GM12878 (cell line): ENCODE results near the gene ESR2. TPM values are rescaled to one million over a fixed set of nuclear protein-coding genes. Genes with fewer than 3 reads are reported as not detected.
"Not testable (repeated sequence)": the region's sequence is repeated elsewhere in the genome, so short reads cannot be mapped to it uniquely, and the experiment has no call there.

Source experiments
- ATAC-seq: fragments of 200-7000 bp; cut with Tn5 transposase; 3 replicates; pipeline ENCODE4 v1.9.1; 2020; ENCODE audit warnings: mild to moderate bottlenecking, moderate library complexity
- BruUV-seq: library from RNA; stranded (reverse); fragments of 400-500 nt; replicated peaks from 2 replicates; lab custom pipeline; 2021; lab: Mats Ljungman, UMichigan
- CTCF ChIA-PET: fragments of 300-600 bp; sonication (Branson Sonifier 250); formaldehyde crosslinking; extraction: SDS; loops from one replicate; lab custom pipeline; 2021; ENCODE audit warnings: inconsistent platforms; lab: Yijun Ruan, JAX
- POLR2A ChIA-PET: fragments of 350-600 bp; formaldehyde crosslinking; extraction: SDS; loops from one replicate; lab custom pipeline; 2021; ENCODE audit warnings: inconsistent platforms; lab: Charles Lee
- RAD21 ChIA-PET: fragments of 300-600 bp; sonication (Branson Sonifier 250); formaldehyde crosslinking; loops from one replicate; lab custom pipeline; 2023; ENCODE audit warnings: antibody characterized with exemption; ENCODE audit not compliant: unreplicated experiment; lab: Charles Lee
- SMC1A ChIA-PET: fragments of 300-600 bp; sonication (Branson Sonifier 250); formaldehyde crosslinking; loops from one replicate; lab custom pipeline; 2023; ENCODE audit not compliant: unreplicated experiment, uncharacterized antibody; lab: Charles Lee
- DNase-seq: peaks from one replicate; pipeline ENCODE4 v3.0.0-alpha.2; 2011; ENCODE audit warnings: low read depth, low spot score
- FAIRE-seq: peaks from 3 replicates; lab custom pipeline; 2011; peaks lifted over from hg19 to GRCh38; lab: Jason Lieb, UNC
- H2AFZ ChIP-seq: 2 replicates; pipeline ENCODE4 v1.6.0; 2011; ENCODE audit warnings: low read depth, low read length, control low read depth; ENCODE audit not compliant: control insufficient read depth
- H3K27ac ChIP-seq: 2 replicates; pipeline ENCODE4 v1.5.1; 2011; ENCODE audit warnings: control low read depth; ENCODE audit not compliant: control insufficient read depth, insufficient read depth
- H3K27me3 ChIP-seq, 2 experiments: replicated peaks in 1 of 2; 2 replicates each; pipeline versions ENCODE4 v1.6.0 to v1.6.1; 2011; ENCODE audit warnings: low read length in 1 of 2; ENCODE audit not compliant: control insufficient read depth in 2 of 2, insufficient read depth in 2 of 2
- H3K36me3 ChIP-seq, 2 experiments: 2 replicates each; pipeline ENCODE4 v1.5.1; 2011; ENCODE audit warnings: low read length in 1 of 2; ENCODE audit not compliant: control insufficient read depth in 2 of 2, insufficient read depth in 2 of 2
- H3K4me1 ChIP-seq: 2 replicates; pipeline ENCODE4 v1.6.1; 2011; ENCODE audit warnings: mild to moderate bottlenecking, low read length, moderate library complexity, mixed read lengths; ENCODE audit not compliant: control insufficient read depth, insufficient read depth
- H3K4me2 ChIP-seq: 2 replicates; pipeline ENCODE4 v1.6.0; 2011; ENCODE audit warnings: control low read depth; ENCODE audit not compliant: control insufficient read depth, insufficient read depth
- H3K4me3 ChIP-seq: fragments of 200-600 bp; sonication (generic); 2 replicates; pipeline ENCODE4 v1.5.1; 2016
- H3K79me2 ChIP-seq: 2 replicates; pipeline ENCODE4 v1.6.0; 2011; ENCODE audit warnings: low read length; ENCODE audit not compliant: control insufficient read depth, insufficient read depth
- H3K9ac ChIP-seq: 2 replicates; pipeline ENCODE4 v1.8.0; 2011; ENCODE audit warnings: low read length, control low read depth, mixed read lengths; ENCODE audit not compliant: control insufficient read depth, insufficient read depth
- H3K9me3 ChIP-seq: replicated peaks from 3 replicates; pipeline ENCODE4 v1.5.1; 2011; ENCODE audit warnings: mild to moderate bottlenecking, low read length; ENCODE audit not compliant: control insufficient read depth, insufficient read depth
- H4K20me1 ChIP-seq: 2 replicates; pipeline ENCODE4 v1.6.0; 2011; ENCODE audit not compliant: control insufficient read depth, insufficient read depth
- ATF3 ChIP-seq: IDR thresholded peaks from 2 replicates; pipeline ENCODE4 v1.6.1; 2011; ENCODE audit warnings: low read depth, mild to moderate bottlenecking, low read length, moderate library complexity, borderline replicate concordance; ENCODE audit errors: extremely low read depth
- LARP7 ChIP-seq: fragments of 450-650 bp; IDR thresholded peaks from 2 replicates; pipeline ENCODE4 v1.6.1; 2017; ENCODE audit warnings: mild to moderate bottlenecking
- PAX8 ChIP-seq: fragments of 450-650 bp; IDR thresholded peaks from 2 replicates; pipeline ENCODE4 v1.6.1; 2017; ENCODE audit warnings: mild to moderate bottlenecking, moderate library complexity
- RUNX3 ChIP-seq: IDR thresholded peaks from 2 replicates; pipeline ENCODE4 v1.6.1; 2012; ENCODE audit warnings: low read length, inconsistent platforms
- STAT1 ChIP-seq: fragments of 450-650 bp; conservative IDR thresholded peaks from 2 replicates; pipeline ENCODE4 v1.6.1; 2014; ENCODE audit warnings: antibody characterized with exemption, mild to moderate bottlenecking
- SUPT20H ChIP-seq: IDR thresholded peaks from 2 replicates; pipeline ENCODE4 v1.6.1; 2011; ENCODE audit warnings: low read depth, mild to moderate bottlenecking, low read length, moderate library complexity, borderline replicate concordance; ENCODE audit not compliant: control insufficient read depth
- WGBS: methylation state at CpG from one replicate; pipeline ENCODE4 v1.1.6; 2016; ENCODE audit warnings: low lambda C conversion rate; ENCODE audit not compliant: insufficient replicate concordance, insufficient coverage; ENCODE audit errors: missing lambda C conversion rate; 5-methylcytosine and 5-hydroxymethylcytosine counted together
- in situ Hi-C: fragments of 300-500 bp; cut with MboI; formaldehyde crosslinking; loops from 9 replicates; pipeline ENCODE4 v1.14.3; 2018; ENCODE audit warnings: mixed read lengths
- intact Hi-C: fragments of 100-400 bp; cut with micrococcal nuclease; formaldehyde crosslinking; loops from one replicate; pipeline ENCODE4 v1.14.2; 2022; ENCODE audit not compliant: unreplicated experiment
- polyA plus RNA-seq, 11 experiments: library from polyadenylated mRNA; depleted of rRNA in 4 of 11; unstranded in 6 of 11; stranded (reverse) in 5 of 11; fragments of >200 nt; fragmentation: Nextera tagmentation in 4 of 11; fragmentation: Illumina TruSeq in 1 of 11; extraction: Ambion mirVana in 4 of 11; extraction: Trizol in 1 of 11; gene quantifications; 1 replicate in 1 of 11; 2 replicates in 10 of 11; pipeline versions ENCODE4 v1.2.1 to v1.2.3, GENCODE V29; 2011 to 2016; ENCODE audit warnings: inconsistent platforms in 2 of 11, missing spikeins in 2 of 11, low read depth in 1 of 11
- total RNA-seq, 4 experiments: library from RNA; depleted of rRNA in 3 of 4; stranded (reverse); fragments of >200 nt in 3 of 4; fragmentation: Illumina TruSeq in 1 of 4; extraction: Trizol in 1 of 4; gene quantifications; 2 replicates each; pipeline versions ENCODE4 v1.2.1 to v1.2.3, GENCODE V29; 2013 to 2021

The ESR2 gene
- total and polyA plus RNA-seq, 10 of the 15 experiments (the other 5 are each of a cell fraction or from before 2014, with no cell fraction given): 0.29 to 2.6 (median 0.81) TPM

GRCh38 chr14:64184103-64184729 is 110.0 kb downstream of the ESR2 start (continued):
- no peak for TF ChIP-seq SUPT20H
- no peak for TF ChIP-seq ATF3
- no peak for TF ChIP-seq STAT1
- TF ChIP-seq RUNX3: no peak
- TF ChIP-seq LARP7: no peak
- TF ChIP-seq PAX8: no peak

GRCh38 chr14:64182908-64183307 is 111.3 kb downstream of the ESR2 start:
- H3K36me3 ChIP-seq, H2AFZ ChIP-seq, DNase-seq, BruUV-seq, H3K4me3 ChIP-seq, H3K4me1 ChIP-seq, ATAC-seq, in situ Hi-C loops, FAIRE-seq, H3K27me3 ChIP-seq, H4K20me1 ChIP-seq, H3K27ac ChIP-seq, H3K79me2 ChIP-seq, H3K9me3 ChIP-seq, POLR2A ChIA-PET, intact Hi-C loops, H3K9ac ChIP-seq, SMC1A ChIA-PET, RAD21 ChIA-PET, H3K4me2 ChIP-seq: not testable (repeated sequence)
- 97% methylated on average over 11 of the region's 40 CpGs for WGBS
- CTCF ChIA-PET: interaction anchor here (0.6 kb wide), 1 partner anchor 9 kb away, joined by 3 read pairs; no protein-coding TSS in a partner anchor
